Activated naive CD4-positive, alpha-beta T cell (primary cell): Measurements from ENCODE around the gene PAPPA.

Experiments used
- DNase-seq, 4 experiments: peaks; one replicate each; lab custom pipeline; 2025; lab: John Stamatoyannopoulos, UW

The PAPPA gene

DNA sequence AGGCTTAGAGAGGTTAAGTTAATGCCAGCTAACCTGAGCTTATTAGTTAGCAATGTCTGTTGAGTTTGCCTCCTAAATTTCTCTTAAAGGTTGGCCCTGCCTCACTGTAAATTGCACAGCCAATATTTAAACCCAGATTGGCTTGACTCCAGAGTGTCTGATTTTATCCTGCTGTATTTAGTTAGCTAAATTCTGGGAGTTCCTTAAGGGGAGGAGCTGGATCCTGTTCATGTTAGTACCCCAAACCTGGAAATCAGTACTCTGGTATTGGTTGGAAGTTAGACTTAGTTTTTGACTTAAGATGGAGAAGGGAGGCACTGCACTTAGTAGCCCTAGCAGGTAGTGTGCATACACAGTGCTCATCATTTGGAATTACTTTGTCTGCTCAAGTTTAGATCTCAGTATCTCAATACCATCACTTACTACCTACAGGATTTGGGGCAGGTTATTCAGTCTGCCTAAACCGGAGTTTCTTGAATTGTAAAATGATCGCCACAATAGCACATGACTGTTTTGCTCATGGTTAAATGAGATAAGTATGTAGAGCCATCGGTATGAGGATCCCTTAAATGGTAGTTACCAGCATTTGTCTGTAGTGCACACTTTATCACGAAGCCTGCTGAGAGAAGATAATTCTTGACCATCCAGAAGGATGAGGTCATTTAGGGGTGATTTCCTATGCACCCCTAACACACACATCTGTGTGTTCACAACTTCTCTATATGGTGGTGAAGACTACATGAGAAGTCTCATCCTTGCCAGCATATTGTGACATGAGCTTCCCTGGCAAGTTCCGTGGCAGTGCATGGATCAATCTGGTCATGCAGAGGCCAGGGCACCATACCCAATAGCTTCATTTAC lies 268.8 kb downstream of the PAPPA start:
- no peak for DNase-seq

DNA sequence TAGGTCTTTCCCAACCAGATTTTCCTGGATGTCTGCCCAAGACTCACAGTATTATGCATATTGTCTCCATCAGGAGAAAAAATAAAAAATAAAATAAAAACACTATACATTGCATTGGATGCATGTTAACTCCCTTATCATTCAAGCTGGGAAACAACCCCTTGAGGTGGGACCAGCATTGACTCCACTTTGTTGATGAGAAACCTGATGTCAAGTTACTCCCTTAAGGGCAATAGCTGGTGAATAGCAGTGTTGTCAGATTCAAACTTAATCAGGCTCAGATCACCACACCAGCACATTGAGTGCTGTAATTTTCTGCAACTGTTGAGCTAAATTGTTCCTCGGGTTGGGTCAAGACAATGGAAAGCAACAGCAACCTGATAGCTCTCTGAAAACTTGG lies 269.6 kb downstream of the PAPPA start:
- no peak for DNase-seq

DNA sequence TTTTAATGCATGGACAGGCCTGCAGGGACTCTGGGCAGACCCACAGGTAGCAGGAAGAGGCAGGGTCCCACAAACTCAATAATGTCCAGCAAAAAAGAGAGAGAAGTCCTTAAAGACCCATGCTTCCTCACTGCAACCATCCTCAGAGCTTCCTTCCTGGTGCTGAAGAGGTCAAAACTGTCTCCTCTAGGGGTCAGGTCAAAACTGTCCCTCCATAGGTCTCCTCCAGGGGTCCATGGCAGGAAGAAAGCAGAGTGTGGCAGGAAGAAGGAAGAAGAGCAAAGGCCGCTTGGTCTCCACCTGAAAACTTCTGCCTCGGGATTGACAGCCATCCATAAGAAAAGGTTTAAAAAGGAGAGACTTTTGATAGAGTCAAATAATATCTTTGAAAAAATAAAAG lies 271.7 kb downstream of the PAPPA start:
- DNase-seq, result no peak

DNA sequence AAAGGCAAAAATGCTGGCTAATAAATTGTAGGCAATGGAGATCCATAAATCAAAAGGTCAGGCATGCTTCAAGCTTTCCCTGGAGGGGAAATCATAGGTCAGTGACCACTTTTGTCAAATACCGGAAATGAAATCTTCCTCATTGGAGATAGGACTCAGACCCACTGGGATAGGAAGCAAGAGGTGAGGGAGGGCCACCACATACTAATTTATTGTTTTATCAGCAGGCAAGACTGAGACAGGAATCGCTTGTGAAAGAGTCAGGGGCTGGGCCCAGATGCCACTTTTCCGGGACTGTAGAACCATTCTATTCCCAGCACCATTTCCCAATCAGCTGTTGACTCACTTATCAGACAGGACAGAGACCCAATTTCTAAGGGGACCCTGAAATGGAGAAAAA lies 277.3 kb downstream of the PAPPA start:
- DNase-seq, result no peak

DNA sequence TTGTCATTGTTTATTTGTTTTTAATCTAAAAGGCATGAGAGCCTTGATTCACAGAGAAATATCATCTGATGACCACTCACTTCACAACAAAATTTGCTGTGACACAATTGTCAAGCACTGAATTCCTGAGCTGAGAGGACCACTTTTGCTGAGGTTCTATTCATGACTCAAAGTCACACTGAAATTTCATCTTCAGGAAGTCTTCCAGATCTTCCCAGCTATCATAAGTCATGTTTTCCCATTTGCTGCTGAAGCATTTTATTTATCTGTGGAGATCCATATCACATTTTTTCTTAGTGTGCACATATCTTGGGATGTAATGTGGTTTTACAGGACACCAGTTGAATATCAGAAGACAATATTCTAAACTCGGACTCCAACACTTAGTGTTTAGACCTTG lies 278.5 kb downstream of the PAPPA start:
- no peak for DNase-seq

DNA sequence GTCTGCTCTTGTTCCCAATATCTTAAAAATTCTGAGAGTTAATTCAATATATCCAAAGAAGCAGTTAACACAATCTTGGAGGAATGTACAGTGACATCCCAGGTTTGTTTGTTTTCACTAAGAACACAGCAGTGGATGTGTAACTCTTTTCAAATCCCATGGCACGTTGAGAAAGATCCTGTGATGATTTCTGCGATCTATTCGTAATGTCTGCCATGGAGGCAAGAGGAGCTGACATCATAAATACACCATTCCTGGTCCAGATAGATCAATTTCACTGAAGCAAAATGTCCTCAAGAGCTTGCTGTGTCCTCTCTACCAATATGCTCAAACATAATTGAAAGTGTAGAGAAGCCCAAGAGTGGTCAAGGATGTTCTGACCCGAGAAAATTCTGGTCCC lies 280.7 kb downstream of the PAPPA start:
- DNase-seq, result no peak

DNA sequence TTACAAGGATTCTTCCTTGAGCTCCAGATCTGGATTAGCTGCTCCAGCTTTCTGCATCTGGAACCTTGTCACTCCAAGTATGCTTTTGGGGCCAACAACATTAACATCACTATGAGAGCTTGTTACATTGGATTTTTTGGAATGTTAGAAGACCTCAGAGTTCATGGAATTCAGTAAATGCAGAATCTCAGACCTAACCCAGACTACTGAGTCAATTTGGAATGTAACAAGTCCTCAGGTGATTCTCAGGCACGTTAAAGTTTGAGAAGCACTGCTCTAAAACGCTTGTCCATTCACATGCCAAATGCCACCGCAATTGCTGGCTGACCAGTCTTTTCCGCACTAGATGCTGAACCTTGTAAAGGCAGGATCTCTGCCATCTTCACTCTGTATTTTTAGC lies 282.1 kb downstream of the PAPPA start:
- no peak for DNase-seq

DNA sequence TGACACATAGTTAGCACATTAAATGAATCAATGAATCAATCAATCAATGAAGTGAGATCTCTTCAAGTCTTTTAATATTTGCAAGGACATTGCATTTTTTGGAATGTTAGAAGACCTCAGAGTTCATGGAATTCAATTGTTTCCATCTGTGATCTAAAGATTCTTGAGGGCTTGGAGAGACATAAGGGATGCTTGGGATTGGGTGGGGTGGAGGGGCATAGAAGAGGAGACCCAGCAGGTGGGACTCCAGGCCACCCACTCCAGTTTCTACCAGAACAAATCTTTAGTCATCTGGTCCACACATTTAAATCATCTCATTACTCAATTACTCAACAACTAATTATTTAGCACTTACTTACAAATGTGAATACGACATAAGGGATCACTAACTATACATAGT lies 282.5 kb downstream of the PAPPA start:
- DNase-seq, result no peak

DNA sequence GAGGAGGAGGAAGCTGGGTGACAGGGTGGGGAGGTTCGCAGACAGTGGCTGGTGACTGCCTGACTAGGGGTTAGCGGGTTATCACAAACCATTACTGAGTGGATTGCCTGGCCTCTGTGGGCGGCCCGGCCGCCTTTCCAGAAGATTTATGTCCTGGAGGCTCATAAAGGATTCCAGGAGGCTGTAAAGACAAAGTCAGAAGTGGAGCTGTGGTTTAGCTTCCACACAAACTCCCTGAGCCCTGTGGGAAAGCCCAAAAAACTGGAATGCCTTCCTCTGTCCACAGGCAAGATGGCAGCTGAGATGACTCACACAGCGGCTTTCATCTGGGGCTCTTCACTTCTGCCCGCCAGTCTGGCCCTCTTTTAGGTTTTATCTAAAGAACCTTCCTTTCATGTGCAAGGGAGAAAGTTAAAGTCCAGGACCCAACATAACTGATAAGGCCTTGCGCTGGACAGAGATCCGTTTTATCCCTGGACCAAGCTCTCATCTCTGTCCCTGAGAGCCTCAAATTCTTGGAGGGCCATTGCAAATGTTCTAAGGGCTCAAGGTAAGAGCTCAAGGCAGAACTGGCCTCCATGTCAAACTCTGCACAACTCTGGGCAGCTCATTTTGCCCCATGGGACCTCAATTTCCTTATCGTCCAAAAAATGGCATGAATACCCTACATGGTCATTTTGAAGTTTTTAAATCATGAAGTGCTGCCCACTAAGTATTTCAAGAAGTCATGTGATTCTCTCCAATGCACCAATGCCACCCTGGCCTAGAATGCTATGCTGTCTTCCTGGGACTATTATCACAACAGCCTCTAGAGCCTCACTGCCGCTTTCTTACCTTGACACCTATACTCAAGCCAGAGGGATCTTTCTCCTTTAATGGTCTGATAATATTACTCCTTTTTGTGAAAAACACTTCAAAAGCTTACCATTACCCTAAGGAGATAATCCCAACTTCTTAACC lies 284.1 kb downstream of the PAPPA start:
- DNase-seq, result no peak

DNA sequence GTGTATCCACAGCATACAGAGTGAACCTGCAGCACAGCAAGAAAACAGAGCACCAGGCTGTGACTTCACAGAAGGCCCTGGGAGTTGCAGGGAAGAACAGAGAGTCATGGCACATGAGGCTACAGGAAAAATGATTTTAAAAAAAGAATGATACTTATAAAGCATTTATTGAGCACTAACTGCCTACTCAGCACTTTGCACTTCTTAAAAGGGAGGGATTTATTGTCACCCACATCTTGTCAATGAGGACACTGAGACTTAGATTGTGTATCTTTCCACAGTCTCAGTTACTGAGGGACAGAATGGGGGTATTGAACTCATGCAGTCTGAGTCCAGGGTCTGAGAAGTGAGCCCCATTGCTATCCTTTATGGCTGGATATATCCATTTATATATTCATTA lies 288.9 kb downstream of the PAPPA start:
- no peak for DNase-seq

DNA sequence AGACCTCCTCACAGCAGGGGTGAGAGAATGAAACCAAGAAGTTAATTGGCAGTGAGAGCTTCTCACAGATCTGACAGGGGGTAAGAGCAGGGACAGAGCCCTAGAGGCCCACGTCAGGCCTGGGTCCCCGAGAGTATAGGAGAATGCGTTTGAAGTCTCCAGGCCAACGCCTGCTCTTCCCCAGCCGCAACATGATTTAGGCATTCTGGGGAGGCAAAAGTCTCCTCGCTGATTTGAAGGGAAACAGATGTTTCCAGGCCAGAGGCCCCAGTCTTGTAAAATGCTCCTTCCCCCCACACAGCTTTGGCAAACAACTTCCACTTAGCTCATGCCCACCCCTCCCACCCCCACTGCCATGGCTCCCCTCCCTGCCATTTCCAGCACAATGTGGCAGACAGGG lies 294.3 kb downstream of the PAPPA start:
- no peak for DNase-seq

DNA sequence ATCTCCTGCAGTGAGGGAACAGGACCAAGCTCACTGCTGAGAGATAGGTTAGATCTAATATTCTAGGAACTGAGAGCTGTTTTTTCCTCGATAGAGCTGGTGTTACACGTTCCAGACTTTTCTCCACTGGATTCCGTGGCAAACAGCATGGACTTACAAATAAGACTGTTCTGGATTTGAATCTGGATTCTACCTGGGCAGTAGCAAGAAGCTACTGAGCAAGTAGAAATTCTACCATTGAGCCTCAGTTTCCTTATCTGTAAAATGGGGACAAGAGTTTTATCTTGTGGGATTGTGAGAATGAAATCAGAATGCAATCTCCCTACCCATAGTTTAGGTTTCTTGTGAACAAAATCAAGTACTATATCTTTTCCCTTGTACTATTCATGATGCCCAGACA lies 294.8 kb downstream of the PAPPA start:
- DNase-seq, result no peak

DNA sequence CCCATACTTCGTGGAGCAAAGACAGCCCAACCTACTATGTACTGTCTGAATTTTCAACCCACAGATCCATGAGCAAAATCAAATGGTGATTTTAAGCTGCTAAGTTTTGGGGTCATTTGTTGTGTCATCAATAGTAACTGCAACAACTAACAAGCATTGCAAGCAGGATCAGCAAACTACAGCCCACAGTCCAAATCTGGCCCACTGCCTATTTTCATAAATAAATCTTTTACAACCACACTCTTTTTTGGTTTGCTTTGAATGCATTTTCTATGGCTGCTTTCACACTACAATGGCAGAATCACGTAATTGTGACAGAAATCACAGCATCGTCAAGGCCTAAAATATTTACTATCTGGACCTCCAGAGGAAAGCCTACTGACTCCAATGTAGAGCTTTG lies 296.4 kb downstream of the PAPPA start:
- DNase-seq, result no peak

DNA sequence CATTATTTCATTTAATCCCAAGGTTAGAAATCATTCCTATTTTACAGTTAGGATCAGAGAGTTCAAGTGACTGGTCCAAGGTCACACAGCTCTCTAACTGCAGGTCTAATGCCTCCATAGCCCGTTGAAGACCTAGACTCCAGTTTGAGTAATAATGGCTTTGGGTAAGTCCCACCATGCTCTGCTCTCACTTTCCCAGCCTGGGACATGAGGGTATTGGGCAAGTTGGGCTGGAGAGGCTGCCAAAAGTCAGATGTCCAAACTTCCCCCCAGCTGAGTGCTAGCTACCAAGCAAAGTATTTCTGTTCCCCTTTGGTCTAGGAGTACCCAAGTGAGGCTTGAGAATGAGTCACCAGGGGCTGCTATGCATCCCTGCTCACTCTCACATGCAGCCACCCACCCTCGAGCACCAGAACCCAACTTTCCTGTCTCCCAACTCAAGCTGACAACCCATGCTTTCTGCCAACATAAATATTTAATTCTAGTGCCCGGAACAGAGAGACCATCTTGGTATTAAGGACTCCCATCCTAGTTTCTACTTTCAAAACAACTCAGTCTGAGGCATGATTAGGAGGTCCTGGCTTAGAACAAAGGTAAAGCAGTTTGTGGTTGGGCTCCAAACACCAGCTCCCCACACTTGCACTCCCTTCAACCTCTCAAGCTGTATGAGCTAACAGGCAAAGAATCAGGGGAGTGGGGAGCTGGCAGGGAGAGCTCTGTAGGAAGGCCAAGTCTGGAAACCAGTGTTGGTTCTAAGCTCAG lies 297.0 kb downstream of the PAPPA start:
- DNase-seq, result no peak

DNA sequence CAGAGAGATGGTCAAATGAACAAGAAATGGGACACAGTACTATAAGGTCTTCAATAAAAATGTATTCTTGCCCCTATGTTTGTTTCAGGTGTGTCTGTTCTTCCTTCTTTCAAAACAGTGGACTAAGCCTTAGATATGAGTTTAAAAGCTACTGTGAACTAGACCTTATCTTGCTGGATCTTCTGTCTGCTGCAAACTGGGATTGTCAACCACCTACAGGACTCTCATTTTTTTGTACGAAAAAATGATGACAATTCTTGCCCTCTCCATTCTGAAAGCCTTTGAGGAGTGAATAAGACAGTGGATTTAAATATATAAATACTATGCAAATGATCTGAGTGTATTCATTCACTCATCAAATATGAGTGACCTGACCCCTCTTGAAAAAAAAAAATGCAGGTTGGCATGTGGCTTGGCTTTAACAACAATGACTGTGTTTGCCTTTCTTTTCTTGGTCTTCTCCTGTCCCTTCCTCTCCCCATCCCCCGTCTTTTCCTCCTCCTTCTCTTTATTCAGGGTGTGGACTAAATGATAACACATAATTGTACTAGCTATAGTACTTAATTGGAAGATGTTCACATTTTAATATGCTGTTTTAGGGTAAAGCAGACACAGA lies 298.0 kb downstream of the PAPPA start:
- no peak for DNase-seq
